GM12878 (cell line): ENCODE data around the gene ADA. TPM values are rescaled to one million over a fixed set of nuclear protein-coding genes. Genes with fewer than 3 reads are reported as not detected.
A peak's percentile ranks its signal among the peaks of the same experiment; 100 is the strongest.

Experiments used
- ATAC-seq: fragments of 200-7000 bp; cut with Tn5 transposase; 3 replicates; pipeline ENCODE4 v1.9.1; 2020; ENCODE audit warnings: mild to moderate bottlenecking, moderate library complexity
- BruUV-seq: library from RNA; stranded (reverse); fragments of 400-500 nt; replicated peaks from 2 replicates; lab custom pipeline; 2021; lab: Mats Ljungman, UMichigan
- CTCF ChIA-PET: fragments of 300-600 bp; sonication (Branson Sonifier 250); formaldehyde crosslinking; extraction: SDS; loops from one replicate; lab custom pipeline; 2021; ENCODE audit warnings: inconsistent platforms; lab: Yijun Ruan, JAX
- POLR2A ChIA-PET: fragments of 350-600 bp; formaldehyde crosslinking; extraction: SDS; loops from one replicate; lab custom pipeline; 2021; ENCODE audit warnings: inconsistent platforms; lab: Charles Lee
- RAD21 ChIA-PET: fragments of 300-600 bp; sonication (Branson Sonifier 250); formaldehyde crosslinking; loops from one replicate; lab custom pipeline; 2023; ENCODE audit warnings: antibody characterized with exemption; ENCODE audit not compliant: unreplicated experiment; lab: Charles Lee
- SMC1A ChIA-PET: fragments of 300-600 bp; sonication (Branson Sonifier 250); formaldehyde crosslinking; loops from one replicate; lab custom pipeline; 2023; ENCODE audit not compliant: unreplicated experiment, uncharacterized antibody; lab: Charles Lee
- DNase-seq: peaks from one replicate; pipeline ENCODE4 v3.0.0-alpha.2; 2011; ENCODE audit warnings: low read depth, low spot score
- FAIRE-seq: peaks from 3 replicates; lab custom pipeline; 2011; peaks lifted over from hg19 to GRCh38; lab: Jason Lieb, UNC
- H2AFZ ChIP-seq: 2 replicates; pipeline ENCODE4 v1.6.0; 2011; ENCODE audit warnings: low read depth, low read length, control low read depth; ENCODE audit not compliant: control insufficient read depth
- H3K27ac ChIP-seq: 2 replicates; pipeline ENCODE4 v1.5.1; 2011; ENCODE audit warnings: control low read depth; ENCODE audit not compliant: control insufficient read depth, insufficient read depth
- H3K27me3 ChIP-seq, 2 experiments: replicated peaks in 1 of 2; 2 replicates each; pipeline versions ENCODE4 v1.6.0 to v1.6.1; 2011; ENCODE audit warnings: low read length in 1 of 2; ENCODE audit not compliant: control insufficient read depth in 2 of 2, insufficient read depth in 2 of 2
- H3K36me3 ChIP-seq, 2 experiments: 2 replicates each; pipeline ENCODE4 v1.5.1; 2011; ENCODE audit warnings: low read length in 1 of 2; ENCODE audit not compliant: control insufficient read depth in 2 of 2, insufficient read depth in 2 of 2
- H3K4me1 ChIP-seq: 2 replicates; pipeline ENCODE4 v1.6.1; 2011; ENCODE audit warnings: mild to moderate bottlenecking, low read length, moderate library complexity, mixed read lengths; ENCODE audit not compliant: control insufficient read depth, insufficient read depth
- H3K4me2 ChIP-seq: 2 replicates; pipeline ENCODE4 v1.6.0; 2011; ENCODE audit warnings: control low read depth; ENCODE audit not compliant: control insufficient read depth, insufficient read depth
- H3K4me3 ChIP-seq: fragments of 200-600 bp; sonication (generic); 2 replicates; pipeline ENCODE4 v1.5.1; 2016
- H3K79me2 ChIP-seq: 2 replicates; pipeline ENCODE4 v1.6.0; 2011; ENCODE audit warnings: low read length; ENCODE audit not compliant: control insufficient read depth, insufficient read depth
- H3K9ac ChIP-seq: 2 replicates; pipeline ENCODE4 v1.8.0; 2011; ENCODE audit warnings: low read length, control low read depth, mixed read lengths; ENCODE audit not compliant: control insufficient read depth, insufficient read depth
- H3K9me3 ChIP-seq: replicated peaks from 3 replicates; pipeline ENCODE4 v1.5.1; 2011; ENCODE audit warnings: mild to moderate bottlenecking, low read length; ENCODE audit not compliant: control insufficient read depth, insufficient read depth
- H4K20me1 ChIP-seq: 2 replicates; pipeline ENCODE4 v1.6.0; 2011; ENCODE audit not compliant: control insufficient read depth, insufficient read depth
- BHLHE40 ChIP-seq, 2 experiments: fragments of 450-650 bp in 1 of 2; IDR thresholded peaks; 2 replicates each; pipeline ENCODE4 v1.6.1; 2011 to 2017; ENCODE audit warnings: low read depth in 2 of 2, borderline replicate concordance in 1 of 2, improper control_type of control experiment in 1 of 2, low read length in 1 of 2, mild to moderate bottlenecking in 1 of 2
- BRCA1 ChIP-seq: IDR thresholded peaks from 2 replicates; pipeline ENCODE4 v1.6.1; 2011; ENCODE audit warnings: low read depth, low read length, improper control_type of control experiment
- CHD1 ChIP-seq: IDR thresholded peaks from 2 replicates; pipeline ENCODE4 v1.6.1; 2012; ENCODE audit warnings: low read depth, low read length, improper control_type of control experiment
- CHD2 ChIP-seq: IDR thresholded peaks from 2 replicates; pipeline ENCODE4 v1.6.1; 2011; ENCODE audit warnings: low read depth, low read length, improper control_type of control experiment, borderline replicate concordance
- ESRRA ChIP-seq: IDR thresholded peaks from 2 replicates; pipeline ENCODE4 v1.6.1; 2012; ENCODE audit warnings: mild to moderate bottlenecking, low read length, improper control_type of control experiment
- ETV6 ChIP-seq, 2 experiments: fragments of 450-650 bp in 1 of 2; IDR thresholded peaks in 1 of 2; conservative IDR thresholded peaks in 1 of 2; 2 replicates each; pipeline ENCODE4 v1.6.1; 2014; ENCODE audit warnings: antibody characterized with exemption in 1 of 2, borderline replicate concordance in 1 of 2, low read depth in 1 of 2, mild to moderate bottlenecking in 1 of 2, moderate library complexity in 1 of 2
- JUNB ChIP-seq: IDR thresholded peaks from 2 replicates; pipeline ENCODE4 v1.6.1; 2016; ENCODE audit warnings: antibody characterized with exemption, mild to moderate bottlenecking
- KDM1A ChIP-seq: fragments of 200-600 bp; sonication (generic); IDR thresholded peaks from 2 replicates; pipeline ENCODE4 v1.6.1; 2016; ENCODE audit warnings: borderline replicate concordance
- NFXL1 ChIP-seq: fragments of 450-650 bp; IDR thresholded peaks from 2 replicates; pipeline ENCODE4 v1.6.1; 2017; ENCODE audit warnings: antibody characterized with exemption, mild to moderate bottlenecking, borderline replicate concordance
- TARDBP ChIP-seq: IDR thresholded peaks from 2 replicates; pipeline ENCODE4 v1.6.1; 2016; ENCODE audit warnings: borderline replicate concordance
- ZBED1 ChIP-seq: IDR thresholded peaks from 2 replicates; pipeline ENCODE4 v1.6.1; 2016; ENCODE audit warnings: borderline replicate concordance
- WGBS: methylation state at CpG from one replicate; pipeline ENCODE4 v1.1.6; 2016; ENCODE audit warnings: low lambda C conversion rate; ENCODE audit not compliant: insufficient replicate concordance, insufficient coverage; ENCODE audit errors: missing lambda C conversion rate; 5-methylcytosine and 5-hydroxymethylcytosine counted together
- in situ Hi-C: fragments of 300-500 bp; cut with MboI; formaldehyde crosslinking; loops from 9 replicates; pipeline ENCODE4 v1.14.3; 2018; ENCODE audit warnings: mixed read lengths
- intact Hi-C: fragments of 100-400 bp; cut with micrococcal nuclease; formaldehyde crosslinking; loops from one replicate; pipeline ENCODE4 v1.14.2; 2022; ENCODE audit not compliant: unreplicated experiment
- polyA plus RNA-seq, 11 experiments: library from polyadenylated mRNA; depleted of rRNA in 4 of 11; unstranded in 6 of 11; stranded (reverse) in 5 of 11; fragments of >200 nt; fragmentation: Nextera tagmentation in 4 of 11; fragmentation: Illumina TruSeq in 1 of 11; extraction: Ambion mirVana in 4 of 11; extraction: Trizol in 1 of 11; gene quantifications; 1 replicate in 1 of 11; 2 replicates in 10 of 11; pipeline versions ENCODE4 v1.2.1 to v1.2.3, GENCODE V29; 2011 to 2016; ENCODE audit warnings: inconsistent platforms in 2 of 11, missing spikeins in 2 of 11, low read depth in 1 of 11
- total RNA-seq, 4 experiments: library from RNA; depleted of rRNA in 3 of 4; stranded (reverse); fragments of >200 nt in 3 of 4; fragmentation: Illumina TruSeq in 1 of 4; extraction: Trizol in 1 of 4; gene quantifications; 2 replicates each; pipeline versions ENCODE4 v1.2.1 to v1.2.3, GENCODE V29; 2013 to 2021
- TF ChIP-seq, protein P1 (sequence below): fragments of 450-650 bp; IDR thresholded peaks from 2 replicates; pipeline ENCODE4 v1.6.1; 2017; ENCODE audit warnings: mild to moderate bottlenecking
- TF ChIP-seq, protein P2 (sequence below): IDR thresholded peaks from 2 replicates; pipeline ENCODE4 v1.6.1; 2012; ENCODE audit warnings: low read depth, low read length, improper control_type of control experiment
- TF ChIP-seq, protein P3 (sequence below): fragments of 450-650 bp; IDR thresholded peaks from 2 replicates; pipeline ENCODE4 v1.6.1; 2017; ENCODE audit warnings: borderline replicate concordance

The ADA gene
- total and polyA plus RNA-seq, 10 of the 15 experiments (the other 5 are each of a cell fraction or from before 2014, with no cell fraction given) = 40.9 to 217 (median 90.8) TPM

DNA sequence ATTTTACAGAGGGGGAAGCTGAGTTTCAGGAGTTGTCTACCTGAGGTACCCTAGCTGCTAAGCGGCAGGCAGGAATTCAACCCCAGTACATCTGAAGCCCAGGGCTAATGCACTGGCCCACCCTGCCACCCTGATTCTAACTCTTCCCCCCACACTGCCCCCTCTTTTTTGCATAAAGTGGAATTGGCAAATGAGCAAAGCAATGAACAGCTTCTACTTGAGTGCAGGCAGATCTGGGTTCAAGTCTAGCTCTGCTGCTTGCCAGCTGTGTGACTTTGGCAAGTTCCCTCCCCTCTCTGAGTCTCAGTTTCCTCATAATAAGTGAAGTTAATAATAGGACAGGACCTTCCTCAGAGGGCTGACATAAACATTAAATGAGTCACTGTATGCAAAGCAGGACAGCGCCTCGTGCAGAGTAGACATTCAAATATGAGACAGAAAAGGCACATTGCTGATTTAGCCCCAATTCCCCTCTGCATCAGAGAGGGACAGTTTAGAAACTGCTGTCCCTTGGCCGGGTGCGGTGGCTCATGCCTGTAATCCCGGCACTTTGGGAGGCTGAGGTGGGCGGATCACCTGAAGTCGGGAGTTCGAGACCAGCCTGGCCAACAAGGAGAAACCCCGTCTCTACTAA, 4.7 kb downstream of the ADA start (continued):
- TF ChIP-seq ESRRA (no peak), BRCA1 (no peak), ETV6 (conservative IDR thresholded peaks at IDR 0.05 in 1 of 2, IDR thresholded peaks at IDR 0.05 in 1 of 2; ENCODE audit: borderline replicate concordance in 1 of 2, low read depth in 1 of 2) (0 out of 4 replicates have a peak, but pooled peaks of 1 of the 2 experiments have one; percentile 4), JUNB (peak; percentile 73)

DNA sequence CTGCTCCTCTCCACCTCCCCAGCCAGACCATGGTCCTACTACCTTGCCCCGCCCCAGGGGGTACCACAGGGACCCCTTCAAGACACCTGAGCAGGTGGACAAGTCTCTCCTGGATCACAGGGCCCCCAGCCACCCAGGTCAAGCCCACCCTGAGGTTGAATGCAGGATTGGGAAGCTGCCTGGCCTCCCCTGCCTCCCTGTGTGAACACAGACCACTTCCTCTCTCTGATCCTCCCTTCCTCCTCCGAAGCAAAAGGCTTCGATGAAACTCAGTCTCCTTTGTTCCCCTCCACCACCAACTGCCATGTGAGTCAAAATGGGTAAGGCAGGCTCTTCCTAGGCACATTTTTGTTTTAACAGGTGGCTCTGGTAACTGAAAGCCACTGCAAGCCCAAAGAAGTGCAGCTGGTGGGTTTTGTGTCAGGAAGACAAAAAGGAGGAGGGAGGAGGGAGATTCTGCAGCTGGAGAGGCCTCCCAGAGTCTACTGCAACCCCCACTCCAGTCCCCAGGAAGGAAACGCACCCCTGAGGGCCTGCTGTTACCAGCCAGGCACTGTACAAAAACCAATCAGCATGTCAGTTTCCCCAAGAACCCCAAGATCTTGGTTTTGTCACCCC, 5.4 kb downstream of the ADA start:
- ATAC-seq (peak; percentile 43), DNase-seq (peak; percentile 90), FAIRE-seq (peak; percentile 41)
- ChIA-PET POLR2A (interaction anchor here (0.8 to 4.2 kb wide), 8 partner anchors 16 to 325 kb away, joined by 3 to 32 read pairs (median 6); no protein-coding TSS in a partner anchor), CTCF (interaction anchor here (0.8 to 8.5 kb wide), 7 partner anchors 13 to 70 kb away, joined by 3 to 134 read pairs (median 10); no protein-coding TSS in a partner anchor), RAD21 (interaction anchor here (0.8 to 5.0 kb wide), 12 partner anchors 14 to 170 kb away, joined by 3 to 47 read pairs (median 4); partner anchors contain the start of gene PKIG), SMC1A (interaction anchor here (0.7 to 6.9 kb wide), 13 partner anchors 11 to 317 kb away, joined by 3 to 71 read pairs (median 4); partner anchors contain the start of gene PKIG)
- H3K27ac ChIP-seq = peak overlapping the region; percentile 99
- WGBS = 0% methylated on average over 4 of the region's 4 CpGs
- intact Hi-C loops (loop anchor here (2.0 kb wide), 2 partner anchors 37 to 63 kb away; partner anchors contain the start of gene PKIG), in situ Hi-C loops (no loop called here)
- peak overlapping the region; percentile 95 for H3K4me2 ChIP-seq
- H2AFZ ChIP-seq = 0 out of 2 replicates have a peak overlapping the region, but pooled peaks have one; percentile 10
- peaks cover 89% of the 10 kb centered on the region for H3K4me1 ChIP-seq
- H3K9me3 ChIP-seq = no peaks in the 10 kb centered on the region; the same call in 1 of the 3 replicates
- H3K79me2 ChIP-seq = peaks cover 72% of the 10 kb centered on the region
- H3K36me3 ChIP-seq = 0 out of 4 replicates have a peak, but pooled peaks cover 0 to under 1% of the 10 kb centered on the region in 2 experiments
- peak overlapping the region; percentile 55 for H3K9ac ChIP-seq
- no peaks in the 10 kb centered on the region for H4K20me1 ChIP-seq
- BruUV-seq = no TSS peak
- H3K27me3 ChIP-seq = no peaks in the 10 kb centered on the region
- peak overlapping the region; percentile 55 for H3K4me3 ChIP-seq
- no peak for TF ChIP-seq CHD1
- TF ChIP-seq TARDBP = no peak
- TF ChIP-seq CHD2 = peak; percentile 28; the same call in 1 of the 2 replicates
- TF ChIP-seq, protein P1, sequence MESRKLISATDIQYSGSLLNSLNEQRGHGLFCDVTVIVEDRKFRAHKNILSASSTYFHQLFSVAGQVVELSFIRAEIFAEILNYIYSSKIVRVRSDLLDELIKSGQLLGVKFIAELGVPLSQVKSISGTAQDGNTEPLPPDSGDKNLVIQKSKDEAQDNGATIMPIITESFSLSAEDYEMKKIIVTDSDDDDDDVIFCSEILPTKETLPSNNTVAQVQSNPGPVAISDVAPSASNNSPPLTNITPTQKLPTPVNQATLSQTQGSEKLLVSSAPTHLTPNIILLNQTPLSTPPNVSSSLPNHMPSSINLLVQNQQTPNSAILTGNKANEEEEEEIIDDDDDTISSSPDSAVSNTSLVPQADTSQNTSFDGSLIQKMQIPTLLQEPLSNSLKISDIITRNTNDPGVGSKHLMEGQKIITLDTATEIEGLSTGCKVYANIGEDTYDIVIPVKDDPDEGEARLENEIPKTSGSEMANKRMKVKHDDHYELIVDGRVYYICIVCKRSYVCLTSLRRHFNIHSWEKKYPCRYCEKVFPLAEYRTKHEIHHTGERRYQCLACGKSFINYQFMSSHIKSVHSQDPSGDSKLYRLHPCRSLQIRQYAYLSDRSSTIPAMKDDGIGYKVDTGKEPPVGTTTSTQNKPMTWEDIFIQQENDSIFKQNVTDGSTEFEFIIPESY = no peak
- TF ChIP-seq BHLHE40 (IDR thresholded peaks at IDR 0.05; ENCODE audit: borderline replicate concordance in 1 of 2, low read depth in 2 of 2, low read length in 1 of 2) = peak; percentile 20 to 44; a peak in 3 of 4 replicates
- TF ChIP-seq KDM1A = no peak
- TF ChIP-seq JUNB = peak; percentile 59
- TF ChIP-seq, protein P2, sequence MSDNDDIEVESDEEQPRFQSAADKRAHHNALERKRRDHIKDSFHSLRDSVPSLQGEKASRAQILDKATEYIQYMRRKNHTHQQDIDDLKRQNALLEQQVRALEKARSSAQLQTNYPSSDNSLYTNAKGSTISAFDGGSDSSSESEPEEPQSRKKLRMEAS = no peak
- TF ChIP-seq, protein P3, sequence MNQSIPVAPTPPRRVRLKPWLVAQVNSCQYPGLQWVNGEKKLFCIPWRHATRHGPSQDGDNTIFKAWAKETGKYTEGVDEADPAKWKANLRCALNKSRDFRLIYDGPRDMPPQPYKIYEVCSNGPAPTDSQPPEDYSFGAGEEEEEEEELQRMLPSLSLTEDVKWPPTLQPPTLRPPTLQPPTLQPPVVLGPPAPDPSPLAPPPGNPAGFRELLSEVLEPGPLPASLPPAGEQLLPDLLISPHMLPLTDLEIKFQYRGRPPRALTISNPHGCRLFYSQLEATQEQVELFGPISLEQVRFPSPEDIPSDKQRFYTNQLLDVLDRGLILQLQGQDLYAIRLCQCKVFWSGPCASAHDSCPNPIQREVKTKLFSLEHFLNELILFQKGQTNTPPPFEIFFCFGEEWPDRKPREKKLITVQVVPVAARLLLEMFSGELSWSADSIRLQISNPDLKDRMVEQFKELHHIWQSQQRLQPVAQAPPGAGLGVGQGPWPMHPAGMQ = no peak
- TF ChIP-seq NFXL1 = peak; percentile 97
- no peak for TF ChIP-seq ZBED1
